OCI-LY1 (cell line): ENCODE data around the gene MOGAT1.

Source experiments
- H2AFZ ChIP-seq: fragments of 200-600 bp; sonication (generic), shearing (Covaris generic); 2 replicates; pipeline ENCODE4 v1.6.0; 2014; ENCODE audit warnings: antibody characterized with exemption, mild to moderate bottlenecking, low read length
- H3F3A ChIP-seq: fragments of 200-600 bp; sonication (generic), shearing (Covaris generic); 2 replicates; pipeline ENCODE4 v1.6.0; 2014; ENCODE audit warnings: mild to moderate bottlenecking, antibody characterized with exemption, low read length, moderate library complexity; ENCODE audit not compliant: insufficient read depth
- H3K27ac ChIP-seq: fragments of 200-600 bp; sonication (generic); 2 replicates; pipeline ENCODE4 v1.5.1; 2014; ENCODE audit warnings: low read length, mixed run types, mild to moderate bottlenecking, low read depth; ENCODE audit not compliant: poor library complexity, severe bottlenecking
- H3K27me3 ChIP-seq: fragments of 200-600 bp; sonication (generic); 2 replicates; pipeline ENCODE4 v1.6.0; 2014; ENCODE audit warnings: antibody characterized with exemption, mild to moderate bottlenecking, low read length, moderate library complexity; ENCODE audit not compliant: insufficient read depth
- H3K36me3 ChIP-seq: fragments of 200-600 bp; sonication (generic); 2 replicates; pipeline ENCODE4 v1.6.1; 2014; ENCODE audit warnings: mild to moderate bottlenecking, antibody characterized with exemption, low read length, moderate library complexity, mixed read lengths; ENCODE audit not compliant: insufficient read depth
- H3K4me1 ChIP-seq: fragments of 200-600 bp; sonication (generic); 2 replicates; pipeline ENCODE4 v1.5.1; 2014; ENCODE audit warnings: mild to moderate bottlenecking, low read length, moderate library complexity; ENCODE audit not compliant: insufficient read depth, severe bottlenecking
- H3K4me2 ChIP-seq: fragments of 200-600 bp; sonication (generic), shearing (Covaris generic); 2 replicates; pipeline ENCODE4 v1.6.1; 2014; ENCODE audit warnings: low read length
- H3K4me3 ChIP-seq: fragments of 200-600 bp; sonication (generic); 2 replicates; pipeline ENCODE4 v1.5.1; 2014; ENCODE audit warnings: low read length, low read depth, mild to moderate bottlenecking, mixed read lengths; ENCODE audit not compliant: poor library complexity, severe bottlenecking
- H3K79me2 ChIP-seq: fragments of 200-600 bp; shearing (Covaris generic); 2 replicates; pipeline ENCODE4 v1.6.1; 2016; ENCODE audit warnings: mixed run types, low read length, mixed read lengths; ENCODE audit not compliant: insufficient read depth
- H3K9ac ChIP-seq: fragments of 200-600 bp; sonication (generic), shearing (Covaris generic); 2 replicates; pipeline ENCODE4 v1.6.1; 2014; ENCODE audit warnings: mild to moderate bottlenecking, low read length, mixed read lengths
- H3K9me2 ChIP-seq: fragments of 200-600 bp; sonication (generic), shearing (Covaris generic); 2 replicates; pipeline ENCODE4 v1.6.1; 2014; ENCODE audit warnings: low read depth, mild to moderate bottlenecking, low read length, mixed read lengths
- H3K9me3 ChIP-seq: fragments of 200-600 bp; shearing (Covaris generic); 2 replicates; pipeline ENCODE4 v1.6.1; 2014; ENCODE audit warnings: low read length, mixed read lengths
- H4K20me1 ChIP-seq: fragments of 200-600 bp; sonication (generic), shearing (Covaris generic); 2 replicates; pipeline ENCODE4 v1.6.0; 2016; ENCODE audit warnings: mild to moderate bottlenecking, low read length; ENCODE audit not compliant: insufficient read depth
- CTCF ChIP-seq: fragments of 200-600 bp; sonication (generic), shearing (Covaris generic); IDR thresholded peaks from 2 replicates; pipeline ENCODE4 v1.5.1; 2017; ENCODE audit warnings: mild to moderate bottlenecking, antibody characterized with exemption, low read length, moderate library complexity, mixed read lengths
- EZH2 ChIP-seq: fragments of 200-600 bp; sonication (generic), shearing (Covaris generic); IDR thresholded peaks from 2 replicates; pipeline ENCODE4 v1.8.0; 2017; ENCODE audit warnings: borderline replicate concordance, mixed run types, mild to moderate bottlenecking, antibody characterized with exemption, low read length, moderate library complexity, mixed read lengths

MOGAT1 gene

DNA sequence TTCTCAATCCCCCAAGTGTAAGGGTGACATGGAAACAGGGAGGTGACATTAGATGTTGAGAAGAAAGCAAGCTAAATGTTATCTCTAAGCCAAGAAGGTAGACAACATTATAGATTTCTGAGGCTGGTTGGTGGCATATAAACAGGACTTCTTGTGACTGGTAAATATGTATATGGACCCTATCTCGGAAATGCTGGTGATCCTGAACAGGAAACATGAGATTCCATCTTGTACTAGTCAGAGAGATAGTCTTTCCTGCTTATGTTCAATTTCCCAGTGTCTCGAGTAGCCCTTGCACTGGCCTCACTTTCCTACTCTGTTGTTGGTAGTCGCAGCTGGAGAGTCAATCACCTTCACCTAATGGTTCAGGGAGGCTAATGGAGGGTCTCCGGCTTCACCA lies 26.8 kb downstream of the MOGAT1 start:
- Histone ChIP-seq H2AFZ (no peak overlapping the region), H3K27me3 (0 out of 2 replicates have a peak, but pooled peaks cover 2% of the 10 kb centered on the region)

GRCh38 chr2:222701233-222701632 lies 29.8 kb downstream of the MOGAT1 start:
- Histone ChIP-seq H2AFZ (no peak overlapping the region), H3K27me3 (0 out of 2 replicates have a peak, but pooled peaks cover 2% of the 10 kb centered on the region), H4K20me1 (no peaks in the 10 kb centered on the region), H3K9me3 (no peaks in the 10 kb centered on the region), H3F3A (no peaks in the 10 kb centered on the region), H3K9me2 (no peaks in the 10 kb centered on the region), H3K27ac (no peak overlapping the region), H3K4me1 (no peaks in the 10 kb centered on the region), H3K9ac (no peak overlapping the region), H3K36me3 (no peaks in the 10 kb centered on the region), H3K79me2 (no peaks in the 10 kb centered on the region), H3K4me2 (no peak overlapping the region), H3K4me3 (no peak overlapping the region)
- no peak for TF ChIP-seq CTCF
- TF ChIP-seq EZH2 = no peak

More for the DNA sequence above, 26.8 kb downstream of the MOGAT1 start:
- H3K27ac ChIP-seq = no peak overlapping the region
- TF ChIP-seq EZH2 = no peak
- no peak for TF ChIP-seq CTCF
- no peaks in the 10 kb centered on the region for H3K4me1 ChIP-seq
- no peaks in the 10 kb centered on the region for H3K9me2 ChIP-seq
- no peaks in the 10 kb centered on the region for H3K79me2 ChIP-seq
- no peaks in the 10 kb centered on the region for H3F3A ChIP-seq
- no peaks in the 10 kb centered on the region; the same call in 1 of the 2 replicates for H3K36me3 ChIP-seq
- no peaks in the 10 kb centered on the region for H4K20me1 ChIP-seq
- H3K9ac ChIP-seq = no peak overlapping the region
- no peak overlapping the region for H3K4me3 ChIP-seq
- H3K9me3 ChIP-seq = no peaks in the 10 kb centered on the region
- no peak overlapping the region for H3K4me2 ChIP-seq

DNA sequence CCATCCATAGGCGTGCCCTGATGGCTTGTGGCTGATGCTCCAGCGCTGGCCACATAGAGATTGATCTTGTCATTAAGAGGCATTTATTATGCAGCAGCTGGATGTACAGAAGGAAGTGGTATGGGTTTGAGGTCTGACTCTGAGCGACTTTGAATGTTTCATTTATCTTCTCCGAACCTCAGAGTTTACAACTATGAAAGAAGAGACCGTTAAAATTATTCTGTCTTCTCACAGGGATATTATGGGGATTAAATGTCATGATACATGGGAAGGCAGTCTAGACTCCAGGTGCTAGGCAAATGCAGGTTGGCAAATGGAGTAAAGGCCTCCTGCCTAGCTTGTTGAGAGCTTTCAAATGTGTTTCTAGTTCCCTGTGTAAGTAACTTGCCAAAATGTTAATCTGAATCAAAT lies 30.3 kb downstream of the MOGAT1 start:
- no peak for TF ChIP-seq CTCF
- Histone ChIP-seq H3K4me3 (no peak overlapping the region), H3K36me3 (no peaks in the 10 kb centered on the region), H3F3A (no peaks in the 10 kb centered on the region), H3K79me2 (no peaks in the 10 kb centered on the region), H3K9me2 (no peaks in the 10 kb centered on the region), H3K9me3 (no peaks in the 10 kb centered on the region), H2AFZ (no peak overlapping the region), H3K27me3 (0 out of 2 replicates have a peak, but pooled peaks cover under 1% of the 10 kb centered on the region), H3K27ac (no peak overlapping the region), H3K9ac (no peak overlapping the region), H4K20me1 (no peaks in the 10 kb centered on the region), H3K4me1 (no peaks in the 10 kb centered on the region), H3K4me2 (no peak overlapping the region)
